Uterus (tissue), 4 donors: ENCODE data around the gene SYT13. TPM values are rescaled to one million over a fixed set of nuclear protein-coding genes. Genes with fewer than 3 reads are reported as not detected.
"Not testable (repeated sequence)": the region's sequence is repeated elsewhere in the genome, so short reads cannot be mapped to it uniquely, and the experiment has no call there.

ENCODE experiments used
- DNase-seq, 2 donors: peaks; one replicate each; pipeline ENCODE4 v3.0.0-alpha.2; 2019 to 2020
- H3K27ac ChIP-seq, 2 donors: fragments of 200-600 bp; sonication (generic); 1 replicate in 1 of 2; 2 replicates in 1 of 2; pipeline ENCODE4 v1.5.1; 2016 to 2018
- H3K27me3 ChIP-seq, 2 donors: fragments of 200-600 bp; sonication (generic); one replicate each; pipeline ENCODE4 v1.5.1; 2018 to 2019; ENCODE audit warnings: control low read depth in 1 of 2
- H3K36me3 ChIP-seq, 2 donors: fragments of 200-600 bp; sonication (generic); one replicate each; pipeline ENCODE4 v1.5.1; 2019; ENCODE audit warnings: control low read depth in 1 of 2
- H3K4me1 ChIP-seq, 2 donors: fragments of 200-600 bp; sonication (generic); one replicate each; pipeline ENCODE4 v1.5.1; 2018 to 2019; ENCODE audit warnings: control low read depth in 1 of 2
- H3K4me3 ChIP-seq, 2 donors: fragments of 200-600 bp; sonication (generic); 1 replicate in 1 of 2; 2 replicates in 1 of 2; pipeline ENCODE4 v1.5.1; 2018 to 2019; ENCODE audit warnings: mild to moderate bottlenecking in 1 of 2
- H3K9me3 ChIP-seq, 2 donors: fragments of 200-600 bp; sonication (generic); one replicate each; pipeline ENCODE4 v1.5.1; 2019; ENCODE audit warnings: control low read depth in 1 of 2
- CTCF ChIP-seq, 4 experiments: fragments of 200-600 bp in 2 of 4; fragments of 450-650 bp in 2 of 4; sonication (generic) in 2 of 4; IDR thresholded peaks; one replicate each; pipeline ENCODE4 v1.5.1; 2016 to 2019; ENCODE audit warnings: antibody characterized with exemption in 4 of 4, mild to moderate bottlenecking in 2 of 4, moderate library complexity in 1 of 4
- POLR2A ChIP-seq, 2 donors: fragments of 450-650 bp; IDR thresholded peaks; one replicate each; pipeline ENCODE4 v1.6.1; 2016; ENCODE audit warnings: antibody characterized with exemption in 2 of 2, mild to moderate bottlenecking in 1 of 2, moderate library complexity in 1 of 2
- intact Hi-C: fragments of 100-400 bp; cut with DNase I; formaldehyde crosslinking; loops from one replicate; pipeline ENCODE4 v1.15.1; 2023; ENCODE audit warnings: low total_unique reads
- total RNA-seq, 4 donors: library from RNA; depleted of rRNA in 3 of 4; stranded (reverse); fragments of >200 nt in 3 of 4; gene quantifications; one replicate each; pipeline versions ENCODE4 v1.1.0 to v1.2.4, GENCODE V29; 2014 to 2023
- donor health status: DM: yes; HTN: yes; CAD: no.

Gene SYT13
- total RNA-seq, 4 donors from 2014 or later, result 4.9 TPM; not detected in 3

- Histone ChIP-seq H3K27me3 (no peaks in the 10 kb centered on the region), H3K36me3 (no peaks in the 10 kb centered on the region), H3K27ac (no peak overlapping the region), H3K4me1 (no peaks in the 10 kb centered on the region), H3K4me3 (no peak overlapping the region), H3K9me3 (no peaks in the 10 kb centered on the region)
- TF ChIP-seq POLR2A (IDR thresholded peaks at IDR 0.05), result no peak
- TF ChIP-seq CTCF (IDR thresholded peaks at IDR 0.05), result no peak
- no peak for DNase-seq
- intact Hi-C loops, result no loop called here
Measured at GRCh38 chr11:45250035-45250718, 36.0 kb downstream of the SYT13 start.

- H3K4me3 ChIP-seq, H3K27ac ChIP-seq, H3K4me1 ChIP-seq, H3K36me3 ChIP-seq, intact Hi-C loops, H3K27me3 ChIP-seq, DNase-seq, H3K9me3 ChIP-seq: not testable (repeated sequence)
Measured at GRCh38 chr11:45249372-45249771, 36.8 kb downstream of the SYT13 start.

GRCh38 chr11:45248501-45249011 lies 37.6 kb downstream of the SYT13 start:
- H3K36me3 ChIP-seq, result no peaks in the 10 kb centered on the region
- no peaks in the 10 kb centered on the region for H3K27me3 ChIP-seq
- no peaks in the 10 kb centered on the region for H3K4me1 ChIP-seq
- TF ChIP-seq CTCF (IDR thresholded peaks at IDR 0.05), result no peak
- TF ChIP-seq POLR2A (IDR thresholded peaks at IDR 0.05), result no peak
- H3K4me3 ChIP-seq, result no peak overlapping the region
- H3K27ac ChIP-seq, result no peak overlapping the region
- no peaks in the 10 kb centered on the region for H3K9me3 ChIP-seq
- no peak for DNase-seq
- intact Hi-C loops, result no loop called here

- DNase-seq, result no peak
- H3K36me3 ChIP-seq, result no peaks in the 10 kb centered on the region
- H3K27me3 ChIP-seq, result no peaks in the 10 kb centered on the region
- H3K9me3 ChIP-seq, result no peaks in the 10 kb centered on the region
- intact Hi-C loops, result loop anchor here (2.0 kb wide), 1 partner anchor 21 kb away; no protein-coding TSS in a partner anchor
- TF ChIP-seq POLR2A (IDR thresholded peaks at IDR 0.05) (no peak), CTCF (IDR thresholded peaks at IDR 0.05) (no peak)
- no peak overlapping the region for H3K27ac ChIP-seq
- H3K4me3 ChIP-seq, result no peak overlapping the region
- H3K4me1 ChIP-seq, result no peaks in the 10 kb centered on the region
Measured at GRCh38 chr11:45247433-45247832, 38.7 kb downstream of the SYT13 start.

- no peak for TF ChIP-seq POLR2A (IDR thresholded peaks at IDR 0.05)
- no peak for TF ChIP-seq CTCF (IDR thresholded peaks at IDR 0.05)
- no peak for DNase-seq
- Histone ChIP-seq H3K27me3 (no peaks in the 10 kb centered on the region), H3K27ac (no peak overlapping the region), H3K4me3 (no peak overlapping the region), H3K4me1 (no peaks in the 10 kb centered on the region), H3K9me3 (no peaks in the 10 kb centered on the region), H3K36me3 (no peaks in the 10 kb centered on the region)
- intact Hi-C loops, result loop anchor here (2.0 kb wide), 1 partner anchor 19 kb away; no protein-coding TSS in a partner anchor
Measured at GRCh38 chr11:45246241-45246640, 39.9 kb downstream of the SYT13 start.
